HG03460 (cell line): Measurements from ENCODE around the gene NCKAP5L.

Experiments
- ATAC-seq: cut with Tn5 transposase; IDR thresholded peaks from one replicate; pipeline ENCODE4 v1.9.1; 2021; ENCODE audit not compliant: unreplicated experiment

NCKAP5L gene

GRCh38 chr12:49803693-49804450 lies 24.3 kb downstream of the NCKAP5L start:
- no peak for ATAC-seq

GRCh38 chr12:49801141-49802063 lies 26.8 kb downstream of the NCKAP5L start:
- ATAC-seq: no peak

- no peak for ATAC-seq
Observed at GRCh38 chr12:49800421-49801140, 27.6 kb downstream of the NCKAP5L start.

- no peak for ATAC-seq
Observed at GRCh38 chr12:49798934-49799333, 29.3 kb downstream of the NCKAP5L start.

- no peak for ATAC-seq
Observed at GRCh38 chr12:49798248-49798647, 30.0 kb downstream of the NCKAP5L start.

GRCh38 chr12:49797449-49797776 lies 30.8 kb downstream of the NCKAP5L start:
- no peak for ATAC-seq

GRCh38 chr12:49796606-49797448 lies 31.4 kb downstream of the NCKAP5L start:
- ATAC-seq: no peak

- no peak for ATAC-seq
Observed at GRCh38 chr12:49796155-49796554, 32.1 kb downstream of the NCKAP5L start.

- ATAC-seq: no peak
Observed at GRCh38 chr12:49795654-49796105, 32.5 kb downstream of the NCKAP5L start.

- no peak for ATAC-seq
Observed at GRCh38 chr12:49794811-49795653, 33.2 kb downstream of the NCKAP5L start.

GRCh38 chr12:49794021-49794420 lies 34.2 kb downstream of the NCKAP5L start:
- no peak for ATAC-seq

- no peak for ATAC-seq
Observed at GRCh38 chr12:49793620-49794019, 34.6 kb downstream of the NCKAP5L start.

GRCh38 chr12:49792976-49793580 lies 35.1 kb downstream of the NCKAP5L start:
- ATAC-seq: no peak

- no peak for ATAC-seq
Observed at GRCh38 chr12:49792181-49792970, 35.8 kb downstream of the NCKAP5L start.

GRCh38 chr12:49791700-49792099 lies 36.5 kb downstream of the NCKAP5L start:
- no peak for ATAC-seq

- ATAC-seq: no peak
Observed at GRCh38 chr12:49790741-49791555, 37.3 kb downstream of the NCKAP5L start.

- no peak for ATAC-seq
Observed at GRCh38 chr12:49789992-49790391, 38.2 kb downstream of the NCKAP5L start.

- ATAC-seq: no peak
Observed at GRCh38 chr12:49787672-49788071, 40.5 kb downstream of the NCKAP5L start.
